ENCODE results near the gene TTC12. TPM values are rescaled to one million over a fixed set of nuclear protein-coding genes. Genes with fewer than 3 reads are reported as not detected.
"Not testable (repeated sequence)": the region's sequence is repeated elsewhere in the genome, so short reads cannot be mapped to it uniquely, and the experiment has no call there.

Gene TTC12
- total RNA-seq, 1 donor from 2014 or later = 7.8 TPM

DNA sequence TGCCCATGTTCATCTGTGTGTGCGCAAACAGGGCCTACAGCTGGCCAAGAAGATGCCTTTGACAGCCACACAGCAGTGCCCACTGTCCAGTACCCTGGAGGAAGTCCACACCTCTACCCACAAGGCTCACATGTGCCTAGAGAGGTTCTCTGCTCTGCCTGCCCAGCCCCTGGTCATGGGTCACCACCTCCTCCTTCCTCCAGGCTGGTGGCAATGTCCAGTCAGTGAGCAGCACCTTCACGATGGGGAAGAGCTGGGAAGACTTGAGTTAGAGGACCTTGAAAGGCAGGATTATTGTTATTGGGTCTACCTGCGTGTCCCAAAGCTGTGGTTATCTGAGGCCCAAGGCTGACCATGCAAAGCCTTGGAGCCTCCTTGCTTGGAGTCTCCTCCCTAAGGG, 28.4 kb upstream of the TTC12 start:
- intact Hi-C loops (cut with micrococcal nuclease) = no loop called here

DNA sequence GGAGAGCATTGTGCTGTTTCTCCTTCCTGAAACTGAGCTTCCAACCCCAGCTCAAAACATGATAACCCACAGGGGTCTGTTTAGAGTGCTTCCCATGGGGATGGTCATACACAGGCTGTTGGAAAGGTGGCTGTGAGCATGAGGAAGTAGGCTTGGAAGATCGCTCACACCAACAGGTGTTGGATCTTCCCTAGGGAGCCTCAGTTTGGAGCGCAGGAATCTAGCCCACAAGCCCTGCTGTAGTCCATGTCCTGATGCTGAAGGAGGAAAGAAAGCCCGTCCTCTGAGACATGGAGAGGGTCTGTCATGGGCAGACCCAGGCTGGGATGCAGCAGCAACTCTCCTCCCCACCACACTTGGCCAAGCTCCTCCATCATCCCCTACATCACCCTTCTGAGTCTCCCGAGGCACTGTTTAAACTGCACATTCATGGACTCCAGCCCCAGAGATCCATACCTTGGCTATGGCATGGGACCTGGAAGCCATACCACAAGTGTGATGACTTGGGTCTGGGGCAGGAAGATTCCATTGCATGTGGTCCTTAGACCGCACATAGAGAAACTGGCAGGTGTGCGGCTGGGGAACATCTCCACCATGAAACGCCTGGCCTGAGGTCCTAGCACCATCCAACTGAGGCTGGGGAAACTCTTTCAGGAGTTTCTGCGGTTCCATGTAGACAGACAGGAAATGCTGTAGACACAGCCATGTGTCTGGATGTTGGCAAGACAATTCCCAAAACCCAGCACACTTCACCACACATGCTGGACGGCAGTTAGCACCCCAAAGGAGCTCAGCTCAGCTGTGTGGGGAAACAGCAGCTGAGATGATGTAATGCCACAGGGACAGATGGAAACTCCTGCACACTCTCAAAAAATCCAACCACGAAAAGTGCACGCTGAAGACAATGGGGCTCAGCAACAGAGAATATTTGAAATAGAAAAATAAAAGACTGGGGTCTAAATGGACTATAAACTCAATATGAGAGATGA, 27.6 kb upstream of the TTC12 start:
- intact Hi-C loops (cut with micrococcal nuclease) = no loop called here

DNA sequence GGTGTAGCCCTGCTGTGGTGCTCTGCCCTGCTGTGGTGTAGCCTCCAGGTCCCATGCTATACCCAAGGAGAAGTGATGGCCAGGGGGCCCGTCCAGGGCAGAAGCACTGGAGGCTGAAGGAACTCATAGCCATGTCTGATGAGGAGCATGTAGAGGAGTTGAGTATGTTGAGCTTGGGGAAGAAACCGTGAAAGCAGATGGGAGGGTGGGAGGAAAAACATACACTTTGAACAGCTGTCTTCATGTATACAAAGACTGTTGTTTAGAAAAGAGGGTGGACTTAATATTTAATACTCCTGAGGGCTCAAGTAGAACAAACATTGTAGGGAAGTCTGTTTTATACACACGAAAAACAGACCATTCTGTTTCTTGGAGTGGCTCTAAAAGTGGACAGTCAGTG, 26.6 kb upstream of the TTC12 start:
- intact Hi-C loops (cut with micrococcal nuclease) = loop anchor here (2.0 kb wide), 1 partner anchor 489 kb away; no protein-coding TSS in a partner anchor

DNA sequence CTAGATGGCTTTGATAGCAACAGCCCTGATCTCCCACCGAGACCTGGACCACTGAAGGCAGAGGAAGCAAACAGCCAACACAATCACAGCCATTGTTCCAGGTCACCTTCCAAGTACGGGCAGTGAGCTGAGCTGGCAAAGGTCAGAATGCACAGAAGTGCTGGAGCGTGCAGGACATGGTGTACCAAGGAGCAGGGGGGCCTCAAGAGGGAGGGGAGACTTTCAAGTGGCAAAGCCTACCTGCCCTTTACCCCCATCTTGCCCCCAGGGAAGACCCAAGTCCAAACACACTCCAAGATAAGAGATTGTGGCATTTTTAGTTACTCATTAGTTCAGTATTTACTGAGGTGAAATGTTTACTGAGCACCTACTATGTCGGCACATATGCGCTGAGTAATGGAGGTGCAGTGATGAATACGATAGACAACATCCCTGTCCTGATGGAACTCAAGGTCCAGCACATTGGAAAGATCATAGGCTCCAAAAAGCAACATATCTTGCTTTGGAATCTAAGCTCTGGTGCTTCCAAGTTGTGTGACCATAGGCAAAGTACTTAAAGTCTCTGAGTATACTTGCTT, 26.0 kb upstream of the TTC12 start:
- intact Hi-C loops (cut with micrococcal nuclease) = loop anchor here (2.0 kb wide), 1 partner anchor 490 kb away; no protein-coding TSS in a partner anchor

DNA sequence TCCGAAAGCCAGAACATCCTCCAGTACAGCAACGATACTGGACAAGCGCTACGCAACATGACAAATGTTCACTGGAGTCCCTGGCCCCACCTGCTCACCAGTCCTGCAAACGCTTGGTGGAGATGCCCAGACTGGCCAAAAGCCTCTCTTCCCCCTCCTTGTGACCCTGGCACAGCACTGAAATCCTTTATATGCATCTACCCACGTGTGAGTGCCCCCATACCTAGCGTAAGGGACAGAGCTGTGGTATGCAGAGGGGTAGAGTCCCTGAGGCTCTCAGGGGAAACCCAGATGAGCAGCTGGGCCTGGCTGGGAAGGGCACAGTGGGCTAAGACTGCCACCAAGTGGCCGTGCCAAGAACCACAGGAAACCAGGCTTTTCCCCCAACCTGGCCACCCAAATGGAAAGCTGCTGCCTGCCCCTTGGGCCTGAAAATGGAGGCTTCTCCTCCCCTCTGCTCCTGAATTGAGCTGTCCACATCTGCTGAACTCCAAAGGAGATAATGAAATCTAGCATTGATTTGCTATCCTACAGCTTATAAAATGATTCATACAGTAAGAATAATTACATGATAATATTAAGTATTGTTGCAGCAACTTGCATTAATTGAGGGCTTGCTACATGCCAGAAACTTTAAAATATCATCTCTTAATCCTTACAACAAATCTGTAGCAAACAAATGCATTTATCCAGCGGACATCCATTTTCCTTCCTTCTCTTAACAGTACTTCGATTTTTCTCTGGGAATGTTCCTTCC, 24.8 kb upstream of the TTC12 start:
- intact Hi-C loops (cut with micrococcal nuclease) = loop anchor here (1.0 to 2.0 kb wide), 4 partner anchors 491 to 1070 kb away; no protein-coding TSS in a partner anchor

DNA sequence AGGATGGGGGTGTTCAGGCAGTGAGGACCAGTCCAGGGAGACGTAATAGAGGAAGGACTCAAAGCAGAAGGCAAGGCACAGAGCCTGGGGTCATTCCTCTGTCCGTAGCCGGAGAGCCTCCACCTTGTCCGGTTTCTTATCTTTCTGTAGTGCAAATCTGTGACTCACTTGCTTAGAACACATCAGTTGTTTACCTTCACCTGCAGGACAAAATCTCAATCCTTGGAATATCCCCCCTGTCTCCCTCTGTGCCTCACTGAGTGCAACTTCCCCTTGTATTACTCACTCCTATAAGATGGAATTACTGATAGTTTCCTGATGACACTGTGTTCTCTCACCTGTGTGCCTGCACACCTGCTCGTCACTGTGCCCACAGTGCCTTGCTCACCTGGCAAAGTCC, 20.4 kb upstream of the TTC12 start:
- intact Hi-C loops (cut with micrococcal nuclease) = no loop called here

DNA sequence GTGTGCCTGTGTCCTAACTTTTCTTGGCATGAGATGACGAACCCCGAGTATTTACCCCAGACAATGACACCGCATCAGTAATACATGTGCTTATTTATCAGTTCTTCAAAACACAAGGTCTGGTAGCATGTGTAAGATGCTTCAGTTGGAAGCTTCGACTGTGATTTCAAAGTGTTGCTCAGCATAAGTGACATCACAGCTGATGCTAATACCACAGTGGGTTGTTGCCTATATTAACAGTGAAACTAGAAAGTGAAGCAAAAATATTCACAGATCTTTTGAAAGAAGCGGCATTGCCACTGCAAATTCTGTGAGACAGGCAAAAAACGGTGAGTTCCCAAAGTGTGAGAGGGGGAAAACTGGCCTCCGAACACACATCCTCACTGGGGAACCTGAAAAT, 18.4 kb upstream of the TTC12 start:
- intact Hi-C loops (cut with micrococcal nuclease) = no loop called here

DNA sequence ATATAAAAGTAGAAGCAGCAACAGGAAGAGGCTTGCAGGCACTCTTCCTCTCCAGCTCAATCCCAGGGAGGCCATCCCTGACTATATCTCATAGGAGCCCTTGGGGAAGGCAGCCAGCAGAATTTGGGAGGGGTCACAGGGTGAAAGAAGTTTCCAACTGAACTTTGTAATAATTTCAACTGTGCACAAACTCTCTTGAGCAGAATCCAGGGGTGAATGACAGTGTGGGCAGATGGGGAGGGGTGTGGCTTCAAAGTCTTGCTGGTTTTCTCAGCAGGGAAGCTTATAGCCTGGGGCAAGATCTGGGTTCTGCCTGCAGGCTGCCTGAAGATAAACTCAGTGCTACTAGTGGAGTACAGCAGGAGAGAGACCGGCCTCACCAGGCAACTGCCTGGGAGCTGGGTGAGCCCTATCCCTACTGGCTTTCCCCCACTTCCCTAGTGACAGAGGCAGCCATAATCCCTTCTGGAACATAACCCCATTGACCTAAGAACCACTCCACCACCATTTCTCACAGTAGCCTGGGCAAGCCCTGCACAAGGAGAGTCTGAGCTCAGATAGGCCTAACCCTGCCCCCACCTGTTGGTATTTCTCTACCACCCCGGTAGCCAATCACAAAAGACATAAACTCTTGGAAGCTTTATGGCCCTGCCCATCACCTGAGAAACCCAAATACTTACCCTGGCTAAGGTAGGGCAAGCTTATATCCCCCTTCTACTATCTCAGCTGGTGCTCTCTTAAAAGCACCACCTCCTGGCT, 17.8 kb upstream of the TTC12 start:
- intact Hi-C loops (cut with micrococcal nuclease) = no loop called here

DNA sequence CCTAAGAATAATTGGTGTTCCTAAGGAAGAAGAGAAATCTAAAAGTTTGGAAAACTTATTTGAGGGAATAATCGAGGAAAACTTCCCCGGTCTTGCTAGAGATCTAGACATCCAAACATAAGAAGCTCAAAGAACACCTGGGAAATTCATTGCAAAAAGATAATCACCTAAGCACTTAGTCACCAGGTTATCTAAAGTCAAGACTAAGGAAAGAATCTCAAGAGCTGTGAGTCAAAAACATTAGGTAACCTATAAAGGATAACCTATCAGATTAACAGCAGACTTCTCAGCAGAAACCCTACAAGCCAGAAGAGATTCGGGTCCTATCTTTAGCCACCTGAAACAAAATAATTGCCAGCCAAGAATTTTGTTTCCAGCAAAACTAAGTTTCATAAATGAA, 15.9 kb upstream of the TTC12 start:
- intact Hi-C loops (cut with micrococcal nuclease) = not testable (repeated sequence)

DNA sequence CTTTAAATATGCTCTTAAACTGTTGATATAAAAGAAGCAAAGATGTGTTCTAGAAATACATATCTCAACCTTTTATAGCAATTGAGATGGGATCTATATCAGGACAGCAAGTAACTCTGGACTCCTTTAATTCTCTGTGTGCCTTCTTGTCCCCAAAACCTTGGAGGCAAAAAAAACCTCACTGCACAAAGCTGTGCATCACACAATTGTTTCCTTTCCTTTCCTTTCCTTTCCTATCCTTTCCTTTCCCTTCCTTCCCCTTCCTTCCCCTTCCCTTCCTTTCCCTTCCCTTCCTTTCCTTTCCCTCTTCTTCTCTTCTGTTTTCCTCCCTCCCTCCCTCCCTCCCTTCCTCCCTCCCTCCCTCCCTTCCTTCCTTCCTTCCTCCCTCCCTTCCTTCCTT, 9.5 kb upstream of the TTC12 start:
- intact Hi-C loops (cut with micrococcal nuclease) = loop anchor here (1.0 to 5.0 kb wide), 4 partner anchors 227 to 491 kb away; no protein-coding TSS in a partner anchor

DNA sequence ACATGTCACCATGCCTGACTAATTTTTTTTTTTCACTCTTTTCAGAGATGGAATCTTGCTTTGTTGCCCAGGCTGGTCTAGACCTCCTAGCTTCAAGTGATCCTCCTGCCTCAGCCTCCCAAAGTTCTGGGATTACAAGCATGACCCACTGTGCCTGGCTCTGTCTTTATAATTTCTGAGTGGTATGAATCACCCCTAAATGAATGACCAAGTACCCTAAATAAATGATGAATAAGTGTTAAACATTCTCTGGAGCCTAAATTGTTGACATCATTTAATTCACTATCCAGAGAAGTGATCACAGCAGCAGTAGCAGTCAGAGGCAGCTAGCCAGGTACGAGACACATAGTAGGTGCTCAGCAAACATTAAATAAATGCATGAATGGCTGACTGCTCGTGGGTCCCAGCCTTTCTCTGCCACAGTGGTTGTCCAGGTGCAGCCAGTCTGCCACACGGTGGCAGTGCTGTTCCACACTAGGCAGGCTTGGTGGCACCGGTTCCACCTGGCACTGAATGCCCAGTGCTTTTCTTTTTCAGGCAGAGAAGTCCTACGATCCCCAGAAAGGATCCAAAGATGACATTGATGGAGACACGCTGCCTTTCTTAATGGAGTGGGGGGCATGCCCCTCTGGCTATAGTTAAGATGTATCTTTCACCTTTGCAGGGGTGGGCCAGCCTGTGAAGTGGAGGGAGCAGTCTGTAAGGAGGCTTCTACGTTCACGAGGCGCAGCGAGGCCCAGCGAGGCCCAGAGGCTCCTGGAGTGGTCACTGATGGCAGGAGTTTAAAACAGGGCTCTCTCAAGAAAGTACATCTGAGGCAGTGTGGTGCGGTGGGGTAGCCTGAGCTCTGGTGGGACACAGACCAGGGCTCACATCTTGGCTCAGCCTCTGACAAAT, 8.7 kb upstream of the TTC12 start:
- intact Hi-C loops (cut with micrococcal nuclease) = loop anchor here (1.0 to 5.0 kb wide), 4 partner anchors 227 to 491 kb away; no protein-coding TSS in a partner anchor

DNA sequence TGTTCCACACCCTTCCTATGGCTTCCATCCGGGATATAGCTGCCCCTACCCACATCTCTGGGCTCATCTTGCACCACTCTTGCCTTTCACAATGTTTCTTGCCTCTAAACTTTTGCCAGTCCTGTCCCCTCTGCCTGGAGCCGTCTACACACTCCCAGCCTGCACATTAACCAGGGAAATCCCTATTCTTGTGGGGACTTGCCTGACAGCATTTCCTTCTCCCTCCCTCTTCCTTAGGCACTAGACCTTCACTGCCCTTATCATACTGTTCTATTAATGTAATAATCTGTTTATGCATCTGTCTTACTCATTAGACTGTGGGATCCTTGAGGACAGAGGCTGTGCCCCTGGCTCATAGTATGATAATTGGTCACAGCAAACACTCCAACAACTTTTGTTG, 5.8 kb upstream of the TTC12 start:
- intact Hi-C loops (cut with micrococcal nuclease) = loop anchor here (5.0 kb wide), 1 partner anchor 424 kb away; no protein-coding TSS in a partner anchor

DNA sequence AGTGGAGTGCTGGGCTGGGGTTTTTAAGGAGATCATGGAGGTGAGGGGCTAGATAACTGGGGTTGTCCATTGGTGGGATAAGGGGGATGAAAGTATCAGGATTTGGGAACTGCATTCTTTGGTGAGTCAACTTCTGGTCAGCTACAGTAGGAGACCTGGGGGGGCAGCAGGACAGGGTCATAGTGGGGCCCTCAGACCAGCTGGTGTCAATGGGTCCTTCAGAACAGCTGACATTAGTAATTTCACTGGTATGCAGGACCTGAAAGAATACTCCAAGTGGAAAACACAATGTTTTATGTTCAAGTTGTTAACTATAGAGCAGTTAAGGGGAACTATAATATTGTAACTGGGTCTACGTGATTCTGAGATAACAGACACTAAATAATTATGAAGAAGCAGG, 2.8 kb upstream of the TTC12 start:
- intact Hi-C loops (cut with micrococcal nuclease) = loop anchor here (5.0 to 10.0 kb wide), 3 partner anchors 276 to 1434 kb away; partner anchors contain the start of genes C11orf71, CFAP68, FDXACB1 and RBM7

DNA sequence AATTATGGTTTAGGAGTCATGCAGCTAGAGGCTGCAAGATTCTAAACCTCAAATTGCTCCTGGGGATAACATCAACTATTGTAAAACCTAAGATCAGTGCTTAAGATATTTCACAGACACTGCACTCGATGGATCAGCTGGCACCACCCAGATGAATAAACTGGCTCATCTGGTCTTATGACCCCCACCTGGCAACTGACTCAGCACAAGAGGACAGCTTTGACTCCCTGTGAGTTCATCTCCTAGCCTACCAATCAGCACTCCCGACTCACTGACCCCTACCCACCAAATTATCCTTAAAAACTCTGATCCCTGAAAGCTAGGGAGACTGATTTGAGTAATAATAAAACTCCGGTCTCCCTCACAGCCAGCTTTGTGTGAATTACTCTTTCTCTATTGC, 782 bp upstream of the TTC12 start:
- intact Hi-C loops (cut with micrococcal nuclease) = loop anchor here (5.0 to 10.0 kb wide), 3 partner anchors 274 to 1436 kb away; partner anchors contain the start of genes C11orf71, CFAP68, FDXACB1 and RBM7

DNA sequence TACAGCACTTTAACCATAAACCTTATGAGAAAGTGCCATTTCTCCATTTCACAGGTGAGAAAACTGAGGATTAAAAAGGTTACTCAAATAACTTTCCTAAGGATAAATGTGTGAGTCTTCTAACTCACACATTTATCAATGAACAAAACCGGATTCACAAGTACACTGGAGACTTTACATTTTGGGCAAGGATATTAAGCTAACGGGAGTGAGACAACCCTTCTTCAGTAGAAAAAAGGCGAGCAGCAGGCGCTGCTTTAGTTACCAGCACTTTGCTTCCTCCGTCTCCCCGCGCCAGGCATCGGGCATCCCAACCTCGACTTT, 356 bp upstream of the TTC12 start:
- intact Hi-C loops (cut with micrococcal nuclease) = loop anchor here (1.0 to 10.0 kb wide), 6 partner anchors 273 to 1437 kb away; partner anchors contain the start of genes C11orf71, CFAP68, FDXACB1 and PTS

DNA sequence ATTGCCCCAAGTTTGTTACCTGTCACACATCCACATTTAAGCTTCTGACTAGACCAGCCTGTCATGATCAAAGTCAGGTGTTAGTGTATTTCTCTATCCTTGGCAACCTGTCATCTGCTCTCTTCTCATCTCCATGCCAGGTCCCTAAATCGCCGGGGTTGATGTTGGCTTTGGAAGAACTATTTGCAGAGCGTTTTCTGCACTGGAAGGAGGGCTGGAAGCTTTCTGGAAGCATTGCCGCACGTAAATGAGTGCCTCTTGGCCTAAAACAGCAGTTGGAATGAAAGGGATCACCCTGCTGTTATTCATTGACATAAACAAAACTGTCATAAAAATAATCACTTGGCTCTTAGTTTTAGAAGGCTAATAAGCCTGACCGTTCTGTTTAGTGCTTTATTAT, 1.4 kb downstream of the TTC12 start:
- intact Hi-C loops (cut with micrococcal nuclease) = loop anchor here (10.0 kb wide), 1 partner anchor 1089 kb away; the partner anchor contains the start of genes C11orf71 and RBM7

DNA sequence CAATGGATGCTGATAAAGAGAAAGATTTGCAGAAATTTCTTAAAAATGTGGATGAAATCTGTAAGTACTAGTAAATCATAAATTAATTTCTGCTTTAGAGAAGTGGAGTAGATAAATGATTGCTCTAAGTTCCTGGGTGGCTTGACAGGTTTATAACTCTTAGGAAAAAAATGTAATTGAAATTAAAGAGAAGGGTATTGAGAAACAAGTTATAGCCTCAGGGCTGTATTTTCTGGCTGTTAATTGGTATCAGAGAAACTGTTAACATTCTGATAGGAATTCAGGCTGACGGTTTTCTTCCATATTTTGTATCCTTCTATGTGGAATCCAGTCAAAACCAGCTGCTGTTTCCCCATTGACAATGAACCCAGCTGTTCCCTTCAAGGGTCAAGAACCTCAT, 1.9 kb downstream of the TTC12 start:
- intact Hi-C loops (cut with micrococcal nuclease) = loop anchor here (10.0 kb wide), 1 partner anchor 1089 kb away; the partner anchor contains the start of genes C11orf71 and RBM7

DNA sequence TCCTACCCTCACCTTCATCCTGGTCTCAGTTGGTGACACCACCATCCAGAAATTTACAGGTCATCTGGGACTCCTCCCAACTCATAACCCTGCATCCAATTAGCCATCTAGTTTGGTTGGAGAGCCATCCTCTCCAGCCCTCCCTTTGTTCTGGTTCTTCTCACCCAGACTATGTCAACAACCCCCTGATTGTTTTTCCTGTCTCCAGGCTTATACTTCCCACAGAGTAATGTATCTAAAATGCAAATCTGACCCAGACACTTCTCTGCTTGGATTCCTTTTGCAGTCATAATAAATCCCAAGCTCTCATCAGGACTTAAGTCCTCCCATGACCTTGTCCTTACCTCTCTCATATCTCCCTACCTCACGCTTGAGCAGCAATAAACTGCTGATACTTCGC, 3.0 kb downstream of the TTC12 start:
- intact Hi-C loops (cut with micrococcal nuclease) = loop anchor here (10.0 kb wide), 1 partner anchor 1087 kb away; the partner anchor contains the start of genes C11orf71 and RBM7

DNA sequence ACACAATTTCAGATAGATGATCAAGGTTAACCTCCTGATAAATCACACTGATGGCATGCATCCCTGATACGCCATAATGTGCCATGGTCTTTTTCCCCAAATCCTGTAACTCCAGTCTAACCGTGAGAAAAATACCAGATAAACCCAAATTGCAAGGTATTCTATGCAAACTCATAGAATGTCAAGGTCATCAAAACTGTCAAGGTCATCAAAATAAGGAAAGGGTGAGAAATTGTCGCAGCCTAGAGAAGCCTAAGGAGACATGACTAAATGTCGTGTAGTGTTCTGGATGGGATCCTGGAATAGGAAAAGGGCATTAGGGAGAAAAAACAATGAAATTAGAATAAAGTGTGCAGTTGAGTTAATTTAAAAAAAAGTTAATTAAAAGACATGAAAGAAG, 4.7 kb downstream of the TTC12 start:
- intact Hi-C loops (cut with micrococcal nuclease) = loop anchor here (10.0 kb wide), 1 partner anchor 1086 kb away; the partner anchor contains the start of genes C11orf71 and RBM7
